SK-N-SH (cell line): Measurements from ENCODE around the gene ZNF346. TPM values are rescaled to one million over a fixed set of nuclear protein-coding genes. Genes with fewer than 3 reads are reported as not detected.

Experiments
- CTCF ChIA-PET: fragments of 300-600, 350-600 bp; formaldehyde crosslinking; extraction: SDS; loops from one replicate; lab custom pipeline; 2021; lab: Yijun Ruan, JAX
- POLR2A ChIA-PET: fragments of 350-600 bp; sonication (Branson Sonifier 250); formaldehyde crosslinking; extraction: SDS; loops from one replicate; lab custom pipeline; 2020; ENCODE audit warnings: antibody characterized with exemption, inconsistent platforms; lab: Yijun Ruan, JAX
- DNase-seq: peaks from one replicate; pipeline ENCODE4 v3.0.0; 2012
- H2AFZ ChIP-seq: fragments of 200-600 bp; sonication (generic); 2 replicates; pipeline ENCODE4 v1.8.1; 2016; ENCODE audit warnings: antibody characterized with exemption, mild to moderate bottlenecking, low read depth
- H3F3A ChIP-seq: fragments of 200-600 bp; sonication (generic); replicated peaks from 2 replicates; pipeline ENCODE3; 2016; ENCODE audit warnings: antibody characterized with exemption, mild to moderate bottlenecking; ENCODE audit not compliant: insufficient read depth
- H3K27ac ChIP-seq, 2 experiments: fragments of 200-500 bp in 1 of 2; fragments of 200-600 bp in 1 of 2; sonication (Bioruptor generic) in 1 of 2; sonication (generic), shearing (Covaris generic) in 1 of 2; 2 replicates each; pipeline versions ENCODE4 v1.5.1 to v1.6.1; 2014 to 2016; ENCODE audit warnings: low read depth in 2 of 2, inconsistent platforms in 1 of 2, low read length in 1 of 2, mild to moderate bottlenecking in 1 of 2, mixed read lengths in 1 of 2
- H3K27me3 ChIP-seq: fragments of 200-600 bp; sonication (generic), shearing (Covaris generic); 2 replicates; pipeline ENCODE4 v1.6.1; 2016; ENCODE audit warnings: mixed run types; ENCODE audit not compliant: insufficient read depth
- H3K36me3 ChIP-seq, 2 experiments: fragments of 200-500 bp in 1 of 2; fragments of 200-600 bp in 1 of 2; sonication (Bioruptor generic) in 1 of 2; sonication (generic) in 1 of 2; replicated peaks in 1 of 2; 2 replicates each; pipeline versions ENCODE3 to v1.5.1; 2014 to 2016; ENCODE audit warnings: low read length in 1 of 2, mild to moderate bottlenecking in 1 of 2; ENCODE audit not compliant: insufficient read depth in 2 of 2, control insufficient read depth in 1 of 2
- H3K4me1 ChIP-seq, 2 experiments: fragments of 200-500 bp in 1 of 2; fragments of 200-600 bp in 1 of 2; sonication (Bioruptor generic) in 1 of 2; sonication (generic), shearing (Covaris generic) in 1 of 2; 2 replicates each; pipeline versions ENCODE4 v1.5.1 to v1.6.1; 2014 to 2016; ENCODE audit warnings: low read depth in 1 of 2, low read length in 1 of 2, mixed run types in 1 of 2; ENCODE audit not compliant: insufficient read depth in 2 of 2, control insufficient read depth in 1 of 2
- H3K4me2 ChIP-seq: fragments of 200-600 bp; sonication (generic), shearing (Covaris generic); 2 replicates; pipeline ENCODE4 v1.6.1; 2017; ENCODE audit warnings: mixed run types
- H3K4me3 ChIP-seq, 2 experiments: fragments of 200-500 bp in 1 of 2; fragments of 200-600 bp in 1 of 2; sonication (Bioruptor generic) in 1 of 2; sonication (generic), shearing (Covaris generic) in 1 of 2; 2 replicates each; pipeline versions ENCODE4 v1.5.1 to v1.8.1; 2014 to 2016; ENCODE audit warnings: low read depth in 2 of 2, inconsistent platforms in 1 of 2, low read length in 1 of 2, mild to moderate bottlenecking in 1 of 2, mixed read lengths in 1 of 2, moderate library complexity in 1 of 2
- H3K79me2 ChIP-seq: fragments of 200-600 bp; sonication (generic); 2 replicates; pipeline ENCODE4 v1.8.1; 2017; ENCODE audit warnings: mild to moderate bottlenecking; ENCODE audit not compliant: insufficient read depth
- H3K9ac ChIP-seq: fragments of 200-600 bp; sonication (generic); 2 replicates; pipeline ENCODE4 v1.6.1; 2017; ENCODE audit warnings: mixed run types
- H3K9me2 ChIP-seq: fragments of 200-600 bp; sonication (generic); 2 replicates; pipeline ENCODE4 v1.6.1; 2017; ENCODE audit warnings: mixed run types
- H3K9me3 ChIP-seq: fragments of 200-600 bp; sonication (generic); 2 replicates; pipeline ENCODE4 v1.6.1; 2017; ENCODE audit warnings: mixed run types, mild to moderate bottlenecking, moderate library complexity
- H4K20me1 ChIP-seq: fragments of 200-600 bp; sonication (generic); 2 replicates; pipeline ENCODE4 v1.6.1; 2017; ENCODE audit warnings: mild to moderate bottlenecking, mixed run types; ENCODE audit not compliant: insufficient read depth
- ELF1 ChIP-seq: IDR thresholded peaks from 2 replicates; pipeline ENCODE4 v1.4.0; 2012
- EP300 ChIP-seq, 2 experiments: IDR thresholded peaks; 2 replicates each; pipeline versions ENCODE4 v1.4.0 to v1.6.1; 2012; ENCODE audit warnings: borderline replicate concordance in 1 of 2, low read depth in 1 of 2, low read length in 1 of 2
- FOSL2 ChIP-seq: IDR thresholded peaks from 2 replicates; pipeline ENCODE4 v1.4.0; 2012; ENCODE audit warnings: low read depth, mild to moderate bottlenecking, moderate library complexity, borderline replicate concordance
- FOXJ3 ChIP-seq: sonication (generic); formaldehyde crosslinking; IDR thresholded peaks from 2 replicates; pipeline ENCODE4 v1.5.1; 2020; ENCODE audit warnings: mild to moderate bottlenecking, missing genetic modification reagents
- GABPA ChIP-seq: IDR thresholded peaks from 2 replicates; pipeline ENCODE4 v1.4.0; 2012; ENCODE audit warnings: low read depth, mild to moderate bottlenecking
- GATA2 ChIP-seq: sonication (generic); formaldehyde crosslinking; IDR thresholded peaks from 2 replicates; pipeline ENCODE4 v1.5.0; 2020; ENCODE audit warnings: mild to moderate bottlenecking, missing genetic modification reagents
- JUND ChIP-seq: IDR thresholded peaks from 2 replicates; pipeline ENCODE4 v1.4.0; 2012
- NRF1 ChIP-seq: IDR thresholded peaks from 2 replicates; pipeline ENCODE4 v1.6.1; 2012; ENCODE audit warnings: low read depth, mild to moderate bottlenecking, low read length
- RAD21 ChIP-seq: IDR thresholded peaks from 2 replicates; pipeline ENCODE4 v1.6.1; 2012; ENCODE audit warnings: mild to moderate bottlenecking, low read length
- RCOR1 ChIP-seq: fragments of 150-350 bp; IDR thresholded peaks from 2 replicates; pipeline ENCODE4 v1.6.1; 2017; ENCODE audit warnings: antibody characterized with exemption, low read length
- RFX5 ChIP-seq: IDR thresholded peaks from 2 replicates; pipeline ENCODE4 v1.6.1; 2012; ENCODE audit warnings: mild to moderate bottlenecking, improper control_type of control experiment, low read length
- RXRA ChIP-seq: IDR thresholded peaks from 2 replicates; pipeline ENCODE4 v1.4.0; 2012; ENCODE audit warnings: low read depth, mild to moderate bottlenecking, borderline replicate concordance
- TEAD4 ChIP-seq: IDR thresholded peaks from 2 replicates; pipeline ENCODE4 v1.4.0; 2012; ENCODE audit warnings: mild to moderate bottlenecking, borderline replicate concordance; ENCODE audit not compliant: insufficient read depth
- YY1 ChIP-seq: IDR thresholded peaks from 2 replicates; pipeline ENCODE4 v1.4.0; 2012; ENCODE audit warnings: low read depth, mild to moderate bottlenecking
- WGBS: methylation state at CpG from one replicate; pipeline ENCODE4 v1.1.6; 2017; ENCODE audit warnings: low lambda C conversion rate; 5-methylcytosine and 5-hydroxymethylcytosine counted together
- polyA plus RNA-seq, 3 experiments: library from polyadenylated mRNA; depleted of rRNA; stranded (reverse); fragments of >200 nt; gene quantifications; 2 replicates each; pipeline ENCODE4 v1.2.3, GENCODE V29; 2012
- TF ChIP-seq, protein P1 (sequence below): IDR thresholded peaks from 2 replicates; pipeline ENCODE4 v1.4.0; 2012; ENCODE audit warnings: low read depth, borderline replicate concordance
- TF ChIP-seq, protein P2 (sequence below): fragments of 150-350 bp; IDR thresholded peaks from 2 replicates; pipeline ENCODE4 v1.6.1; 2016; ENCODE audit warnings: mild to moderate bottlenecking, low read depth, low read length
- TF ChIP-seq, protein P3 (sequence below): IDR thresholded peaks from 2 replicates; pipeline ENCODE4 v1.4.0; 2012; ENCODE audit warnings: low read depth, borderline replicate concordance
- TF ChIP-seq, protein P4 (sequence below): IDR thresholded peaks from 2 replicates; pipeline ENCODE4; 2012
- TF ChIP-seq, protein P5 (sequence below): IDR thresholded peaks from 2 replicates; pipeline ENCODE4 v1.4.0; 2012; ENCODE audit warnings: low read depth

Gene ZNF346
- polyA plus RNA-seq, 1 of the 3 experiments (the other 2 are of a cell fraction) = 15.1 TPM

DNA sequence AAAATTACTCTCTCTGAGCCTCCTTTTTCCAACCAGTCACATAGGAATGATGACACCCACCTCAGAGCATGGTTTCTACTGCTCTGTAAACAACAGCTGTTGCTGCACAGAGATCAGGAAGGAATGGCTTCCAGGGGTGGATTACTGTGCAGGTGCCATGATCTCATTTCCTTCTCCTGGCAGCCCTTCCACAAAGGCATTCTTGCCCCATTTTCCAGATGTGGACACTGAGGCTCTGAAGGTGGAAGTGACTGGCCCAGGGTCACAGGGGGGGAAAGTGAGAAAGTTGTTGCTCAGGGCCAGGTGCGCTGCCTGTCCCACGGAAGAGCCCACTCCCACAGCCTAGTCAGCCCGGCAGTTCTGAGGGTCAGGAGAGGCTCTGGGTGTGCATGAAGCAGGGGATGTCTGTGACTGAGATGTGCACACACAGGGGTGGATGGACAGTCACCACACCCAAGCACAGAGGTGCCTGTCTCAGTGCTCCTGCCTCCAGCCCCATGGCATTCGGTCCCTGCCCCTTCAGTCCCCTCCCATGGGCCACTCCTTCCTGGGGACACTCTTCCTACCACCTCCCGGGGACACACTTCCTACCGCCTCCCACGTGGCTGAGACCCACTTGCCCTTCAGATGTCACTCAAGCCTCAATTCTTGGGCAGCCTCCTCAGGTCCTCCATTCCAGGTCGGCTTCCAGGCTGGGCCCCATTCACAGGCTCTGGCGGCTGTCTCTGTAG is 81.2 kb downstream of the ZNF346 start:
- Histone ChIP-seq H3F3A (no peaks in the 10 kb centered on the region), H3K4me1 (peaks cover 0 to 4% of the 10 kb centered on the region in 2 experiments; a peak in 1 of 4 replicates), H3K9me3 (no peaks in the 10 kb centered on the region), H3K9ac (no peak overlapping the region), H3K27ac (no peak overlapping the region), H4K20me1 (no peaks in the 10 kb centered on the region), H3K36me3 (no peaks in the 10 kb centered on the region), H3K9me2 (no peaks in the 10 kb centered on the region), H3K27me3 (no peaks in the 10 kb centered on the region), H2AFZ (no peak overlapping the region), H3K4me2 (no peak overlapping the region), H3K4me3 (no peak overlapping the region), H3K79me2 (no peaks in the 10 kb centered on the region)
- CTCF ChIA-PET = interaction anchor here (1.6 kb wide), 1 partner anchor 8 kb away, joined by 7 read pairs; no protein-coding TSS in a partner anchor
- POLR2A ChIA-PET = no interaction called here
- TF ChIP-seq RAD21 (no peak), YY1 (no peak), TEAD4 (no peak), RFX5 (no peak)
- TF ChIP-seq, protein P1, sequence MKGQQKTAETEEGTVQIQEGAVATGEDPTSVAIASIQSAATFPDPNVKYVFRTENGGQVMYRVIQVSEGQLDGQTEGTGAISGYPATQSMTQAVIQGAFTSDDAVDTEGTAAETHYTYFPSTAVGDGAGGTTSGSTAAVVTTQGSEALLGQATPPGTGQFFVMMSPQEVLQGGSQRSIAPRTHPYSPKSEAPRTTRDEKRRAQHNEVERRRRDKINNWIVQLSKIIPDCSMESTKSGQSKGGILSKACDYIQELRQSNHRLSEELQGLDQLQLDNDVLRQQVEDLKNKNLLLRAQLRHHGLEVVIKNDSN = no peak
- TF ChIP-seq, protein P2, sequence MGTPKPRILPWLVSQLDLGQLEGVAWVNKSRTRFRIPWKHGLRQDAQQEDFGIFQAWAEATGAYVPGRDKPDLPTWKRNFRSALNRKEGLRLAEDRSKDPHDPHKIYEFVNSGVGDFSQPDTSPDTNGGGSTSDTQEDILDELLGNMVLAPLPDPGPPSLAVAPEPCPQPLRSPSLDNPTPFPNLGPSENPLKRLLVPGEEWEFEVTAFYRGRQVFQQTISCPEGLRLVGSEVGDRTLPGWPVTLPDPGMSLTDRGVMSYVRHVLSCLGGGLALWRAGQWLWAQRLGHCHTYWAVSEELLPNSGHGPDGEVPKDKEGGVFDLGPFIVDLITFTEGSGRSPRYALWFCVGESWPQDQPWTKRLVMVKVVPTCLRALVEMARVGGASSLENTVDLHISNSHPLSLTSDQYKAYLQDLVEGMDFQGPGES = no peak
- DNase-seq = no peak
- 73% methylated on average over 9 of the region's 9 CpGs for WGBS

DNA sequence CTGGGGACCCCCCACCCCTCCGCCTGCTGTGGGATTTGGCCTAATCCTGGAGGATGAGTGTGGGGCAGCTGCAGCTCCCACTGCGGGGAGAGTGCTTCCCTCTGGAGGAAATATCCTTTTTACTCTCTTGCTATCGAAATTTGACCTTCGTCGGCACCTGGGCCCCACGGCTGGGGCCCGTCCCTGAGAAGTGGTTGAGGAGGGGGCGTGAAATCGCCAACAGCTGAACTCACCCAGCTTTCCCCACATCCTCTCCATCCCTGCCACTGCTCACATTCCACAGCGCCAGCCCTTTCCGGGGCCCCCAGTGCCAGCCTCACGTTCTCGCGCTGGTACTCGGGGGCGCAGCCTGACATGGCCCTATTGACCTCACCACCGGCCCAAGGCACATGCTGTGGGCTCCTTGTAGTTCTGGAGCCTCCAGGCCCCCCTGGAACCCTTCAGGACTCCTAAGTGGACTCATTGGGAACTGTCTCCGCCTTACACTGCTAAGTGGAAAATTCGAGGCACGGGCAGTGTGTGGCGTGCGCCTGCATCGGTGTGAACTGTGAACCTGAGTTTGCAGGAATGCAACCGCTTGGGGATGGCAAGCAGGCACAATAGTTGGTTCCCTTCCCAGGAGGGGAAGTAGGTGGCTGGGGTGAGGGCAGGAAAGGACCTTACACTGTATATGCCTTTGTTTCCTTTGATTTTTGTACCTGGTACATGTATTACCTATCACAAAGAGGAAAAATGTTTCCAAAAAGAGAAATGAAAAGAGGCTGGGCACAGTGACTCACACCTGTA is 83.4 kb downstream of the ZNF346 start:
- H3K27ac ChIP-seq = no peak overlapping the region
- H3K36me3 ChIP-seq = no peaks in the 10 kb centered on the region
- ChIA-PET CTCF (interaction anchor here (1.2 kb wide), 1 partner anchor 35 kb away, joined by 4 read pairs; no protein-coding TSS in a partner anchor), POLR2A (no interaction called here)
- no peaks in the 10 kb centered on the region for H4K20me1 ChIP-seq
- no peak overlapping the region for H3K4me2 ChIP-seq
- H2AFZ ChIP-seq = no peak overlapping the region
- no peak overlapping the region for H3K9ac ChIP-seq
- no peaks in the 10 kb centered on the region for H3F3A ChIP-seq
- DNase-seq = no peak
- no peaks in the 10 kb centered on the region for H3K4me1 ChIP-seq
- TF ChIP-seq NRF1 (no peak), RCOR1 (no peak), RAD21 (no peak), EP300 (IDR thresholded peaks at IDR 0.05; ENCODE audit: borderline replicate concordance in 1 of 2, low read depth in 1 of 2, low read length in 1 of 2) (no peak), JUND (no peak), RXRA (no peak), FOSL2 (no peak), YY1 (no peak), FOXJ3 (CRISPR knock-in tag) (no peak), GATA2 (no peak), TEAD4 (no peak), ELF1 (no peak), GABPA (no peak), RFX5 (no peak)
- TF ChIP-seq, protein P3, sequence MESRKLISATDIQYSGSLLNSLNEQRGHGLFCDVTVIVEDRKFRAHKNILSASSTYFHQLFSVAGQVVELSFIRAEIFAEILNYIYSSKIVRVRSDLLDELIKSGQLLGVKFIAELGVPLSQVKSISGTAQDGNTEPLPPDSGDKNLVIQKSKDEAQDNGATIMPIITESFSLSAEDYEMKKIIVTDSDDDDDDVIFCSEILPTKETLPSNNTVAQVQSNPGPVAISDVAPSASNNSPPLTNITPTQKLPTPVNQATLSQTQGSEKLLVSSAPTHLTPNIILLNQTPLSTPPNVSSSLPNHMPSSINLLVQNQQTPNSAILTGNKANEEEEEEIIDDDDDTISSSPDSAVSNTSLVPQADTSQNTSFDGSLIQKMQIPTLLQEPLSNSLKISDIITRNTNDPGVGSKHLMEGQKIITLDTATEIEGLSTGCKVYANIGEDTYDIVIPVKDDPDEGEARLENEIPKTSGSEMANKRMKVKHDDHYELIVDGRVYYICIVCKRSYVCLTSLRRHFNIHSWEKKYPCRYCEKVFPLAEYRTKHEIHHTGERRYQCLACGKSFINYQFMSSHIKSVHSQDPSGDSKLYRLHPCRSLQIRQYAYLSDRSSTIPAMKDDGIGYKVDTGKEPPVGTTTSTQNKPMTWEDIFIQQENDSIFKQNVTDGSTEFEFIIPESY = no peak
- TF ChIP-seq, protein P4, sequence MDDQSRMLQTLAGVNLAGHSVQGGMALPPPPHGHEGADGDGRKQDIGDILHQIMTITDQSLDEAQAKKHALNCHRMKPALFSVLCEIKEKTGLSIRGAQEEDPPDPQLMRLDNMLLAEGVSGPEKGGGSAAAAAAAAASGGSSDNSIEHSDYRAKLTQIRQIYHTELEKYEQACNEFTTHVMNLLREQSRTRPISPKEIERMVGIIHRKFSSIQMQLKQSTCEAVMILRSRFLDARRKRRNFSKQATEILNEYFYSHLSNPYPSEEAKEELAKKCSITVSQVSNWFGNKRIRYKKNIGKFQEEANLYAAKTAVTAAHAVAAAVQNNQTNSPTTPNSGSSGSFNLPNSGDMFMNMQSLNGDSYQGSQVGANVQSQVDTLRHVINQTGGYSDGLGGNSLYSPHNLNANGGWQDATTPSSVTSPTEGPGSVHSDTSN = no peak
- TF ChIP-seq, protein P1 = no peak
- TF ChIP-seq, protein P5, sequence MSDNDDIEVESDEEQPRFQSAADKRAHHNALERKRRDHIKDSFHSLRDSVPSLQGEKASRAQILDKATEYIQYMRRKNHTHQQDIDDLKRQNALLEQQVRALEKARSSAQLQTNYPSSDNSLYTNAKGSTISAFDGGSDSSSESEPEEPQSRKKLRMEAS = no peak
- H3K79me2 ChIP-seq = no peaks in the 10 kb centered on the region
- H3K9me3 ChIP-seq = no peaks in the 10 kb centered on the region
- no peaks in the 10 kb centered on the region for H3K9me2 ChIP-seq
- no peaks in the 10 kb centered on the region for H3K27me3 ChIP-seq
- 88% methylated on average over 24 of the region's 24 CpGs for WGBS
- no peak overlapping the region for H3K4me3 ChIP-seq
